Liver (tissue), 9 donors: Measurements from ENCODE around the gene LHPP. TPM values are rescaled to one million over a fixed set of nuclear protein-coding genes. Genes with fewer than 3 reads are reported as not detected.

ENCODE experiments used
- DNase-seq: peaks from one replicate; pipeline ENCODE4 v3.0.0-alpha.2; 2017; ENCODE audit warnings: low spot score
- H3K27ac ChIP-seq, 2 donors: one replicate each; pipeline ENCODE4 v1.7.0; 2013; ENCODE audit warnings: inconsistent platforms in 2 of 2, low read length in 2 of 2, control low read depth in 1 of 2, low read depth in 1 of 2, mild to moderate bottlenecking in 1 of 2
- H3K27me3 ChIP-seq, 4 donors: one replicate each; pipeline versions ENCODE4 v1.6.1 to v1.7.0; 2013; ENCODE audit warnings: low read length in 3 of 4, inconsistent platforms in 1 of 4, mild to moderate bottlenecking in 1 of 4, moderate library complexity in 1 of 4; ENCODE audit not compliant: control insufficient read depth in 4 of 4, insufficient read depth in 4 of 4
- H3K36me3 ChIP-seq, 4 donors: one replicate each; pipeline versions ENCODE4 v1.6.1 to v1.7.0; 2013; ENCODE audit warnings: low read length in 3 of 4, mild to moderate bottlenecking in 3 of 4, low read depth in 1 of 4, moderate library complexity in 1 of 4; ENCODE audit not compliant: control insufficient read depth in 4 of 4, insufficient read depth in 3 of 4
- H3K4me1 ChIP-seq, 4 donors: one replicate each; pipeline versions ENCODE4 v1.6.1 to v1.7.0; 2013; ENCODE audit warnings: low read length in 3 of 4, mild to moderate bottlenecking in 3 of 4, moderate library complexity in 1 of 4; ENCODE audit not compliant: control insufficient read depth in 4 of 4, insufficient read depth in 4 of 4
- H3K4me3 ChIP-seq, 3 donors: one replicate each; pipeline versions ENCODE4 v1.6.1 to v1.7.0; 2013; ENCODE audit warnings: low read length in 3 of 3, control low read depth in 1 of 3, low read depth in 1 of 3, mild to moderate bottlenecking in 1 of 3
- H3K9ac ChIP-seq, 2 donors: one replicate each; pipeline ENCODE4 v1.7.0; 2013; ENCODE audit warnings: low read length in 2 of 2, mild to moderate bottlenecking in 2 of 2, moderate library complexity in 2 of 2, control low read depth in 1 of 2, low read depth in 1 of 2
- H3K9me3 ChIP-seq, 4 donors: one replicate each; pipeline versions ENCODE4 v1.6.1 to v1.7.0; 2013; ENCODE audit warnings: low read length in 3 of 4; ENCODE audit not compliant: control insufficient read depth in 4 of 4
- EGR1 ChIP-seq, 2 donors: IDR thresholded peaks; 2 replicates each; pipeline ENCODE4 v1.6.1; 2016 to 2018; ENCODE audit warnings: antibody characterized with exemption in 2 of 2, low read depth in 2 of 2
- FOXA1 ChIP-seq: IDR thresholded peaks from 2 replicates; pipeline ENCODE4 v1.6.1; 2016; ENCODE audit warnings: antibody characterized with exemption
- FOXA2 ChIP-seq: IDR thresholded peaks from 2 replicates; pipeline ENCODE4 v1.6.1; 2016; ENCODE audit warnings: antibody characterized with exemption
- GABPA ChIP-seq, 2 donors: IDR thresholded peaks in 1 of 2; conservative IDR thresholded peaks in 1 of 2; 2 replicates each; pipeline ENCODE4 v1.6.1; 2016; ENCODE audit warnings: antibody characterized with exemption in 2 of 2, mild to moderate bottlenecking in 1 of 2, moderate library complexity in 1 of 2
- HNF4A ChIP-seq, 2 donors: conservative IDR thresholded peaks; 2 replicates each; pipeline ENCODE4 v1.6.1; 2016; ENCODE audit warnings: antibody characterized with exemption in 2 of 2, mild to moderate bottlenecking in 2 of 2
- HNF4G ChIP-seq: IDR thresholded peaks from 2 replicates; pipeline ENCODE4 v1.6.1; 2016; ENCODE audit warnings: antibody characterized with exemption
- JUND ChIP-seq, 2 donors: IDR thresholded peaks; 2 replicates each; pipeline ENCODE4 v1.6.1; 2016; ENCODE audit warnings: antibody characterized with exemption in 2 of 2
- NR2F2 ChIP-seq: IDR thresholded peaks from 2 replicates; pipeline ENCODE4 v1.6.1; 2016; ENCODE audit warnings: antibody characterized with exemption
- RAD21 ChIP-seq, 2 donors: IDR thresholded peaks; 2 replicates each; pipeline ENCODE4 v1.6.1; 2016; ENCODE audit warnings: antibody characterized with exemption in 2 of 2, mild to moderate bottlenecking in 2 of 2
- RXRA ChIP-seq, 2 donors: IDR thresholded peaks; 2 replicates each; pipeline ENCODE4 v1.6.1; 2017 to 2018; ENCODE audit warnings: antibody characterized with exemption in 2 of 2, mild to moderate bottlenecking in 1 of 2
- SP1 ChIP-seq: IDR thresholded peaks from 2 replicates; pipeline ENCODE4 v1.6.1; 2018; ENCODE audit warnings: antibody characterized with exemption, mild to moderate bottlenecking
- TAF1 ChIP-seq: conservative IDR thresholded peaks from 2 replicates; pipeline ENCODE4 v1.6.1; 2016; ENCODE audit warnings: antibody characterized with exemption, mild to moderate bottlenecking
- YY1 ChIP-seq: IDR thresholded peaks from 2 replicates; pipeline ENCODE4 v1.6.1; 2016; ENCODE audit warnings: antibody characterized with exemption, mild to moderate bottlenecking
- WGBS: extraction: QIAGEN DNeasy Blood & Tissue Kit; methylation state at CpG from one replicate; pipeline ENCODE4 v1.1.7; 2013; 5-methylcytosine and 5-hydroxymethylcytosine counted together
- polyA plus RNA-seq, 2 donors: library from polyadenylated mRNA; stranded (reverse) in 1 of 2; unstranded in 1 of 2; fragments of 200-250 nt in 1 of 2; fragments of >200 nt in 1 of 2; fragmentation: Nextera tagmentation in 1 of 2; extraction: Ambion mirVana in 1 of 2; gene quantifications; one replicate each; pipeline versions ENCODE4 v1.2.1 to v1.2.3, GENCODE V29; 2013 to 2015
- total RNA-seq, 2 donors: library from RNA; depleted of rRNA; stranded (reverse); fragments of >200 nt; gene quantifications; one replicate each; pipeline ENCODE4 v1.2.3, GENCODE V29; 2014
- TF ChIP-seq, protein P1 (sequence below): IDR thresholded peaks from 2 replicates; pipeline ENCODE4 v1.6.1; 2016; ENCODE audit warnings: antibody characterized with exemption
- TF ChIP-seq, protein P2 (sequence below): IDR thresholded peaks from 2 replicates; pipeline ENCODE4 v1.6.1; 2016; ENCODE audit warnings: antibody characterized with exemption
- TF ChIP-seq, protein P3 (sequence below): fragments of 150-350 bp; IDR thresholded peaks from 2 replicates; pipeline ENCODE4 v1.5.1; 2017; ENCODE audit warnings: improper control_type of control experiment, low read depth, low read length; ENCODE audit not compliant: missing input control
- TF ChIP-seq, protein P4 (sequence below): IDR thresholded peaks from 2 replicates; pipeline ENCODE4 v1.6.1; 2016; ENCODE audit warnings: antibody characterized with exemption
- donor health status: healthy.
- donor health status: healthy.
- donor health status: healthy.
- donor health status: healthy.
- donor health status: healthy.

Gene LHPP
- total and polyA plus RNA-seq, 4 donors: 15.9 to 39.9 (median 26.2) TPM

DNA sequence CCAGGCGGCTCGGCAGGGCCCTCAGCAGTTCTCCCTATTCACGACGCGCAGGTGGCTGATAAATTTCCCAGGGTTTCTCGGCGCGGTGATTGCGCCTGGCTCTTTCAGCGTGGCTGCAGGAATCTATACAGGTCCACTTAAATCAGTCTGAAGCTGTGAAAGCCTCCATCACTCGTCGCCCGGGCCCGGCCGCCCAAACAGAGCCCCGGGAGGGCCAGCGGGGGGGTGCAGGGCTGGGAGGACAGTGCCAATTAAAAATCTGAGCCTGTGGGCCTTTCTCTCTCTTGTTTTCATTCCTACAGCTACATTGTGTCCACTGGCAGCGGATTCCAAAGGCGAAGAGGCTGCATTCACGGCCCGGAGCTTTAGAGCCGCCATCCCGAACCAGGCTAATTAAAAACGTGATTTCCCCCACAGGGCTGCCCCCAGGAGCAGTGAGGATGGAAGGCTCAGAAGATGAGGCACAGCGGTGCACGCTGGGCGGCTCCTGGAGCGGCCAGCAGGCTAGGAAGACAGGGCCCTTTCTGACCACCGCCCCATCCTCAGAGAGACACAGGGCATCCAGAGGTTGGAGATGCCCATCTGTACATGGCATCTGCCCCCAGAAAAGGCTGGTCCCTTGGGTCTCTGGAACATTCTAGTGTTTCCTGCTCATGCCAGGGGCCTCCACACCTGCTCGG lies 181.8 kb downstream of the LHPP start:
- H3K36me3 ChIP-seq: no peaks in the 10 kb centered on the region
- no peaks in the 10 kb centered on the region for H3K9me3 ChIP-seq
- DNase-seq: no peak
- no peak overlapping the region for H3K9ac ChIP-seq
- 97% methylated on average over 30 of the region's 30 CpGs for WGBS
- H3K4me1 ChIP-seq: peaks cover 4 to 23% (median 16%) of the 10 kb centered on the region in 4 donors
- H3K27ac ChIP-seq: no peak overlapping the region
- TF ChIP-seq JUND (IDR thresholded peaks at IDR 0.05) (no peak), NR2F2 (no peak), YY1 (no peak), HNF4A (conservative IDR thresholded peaks at IDR 0.05) (no peak)
- TF ChIP-seq, protein P1, sequence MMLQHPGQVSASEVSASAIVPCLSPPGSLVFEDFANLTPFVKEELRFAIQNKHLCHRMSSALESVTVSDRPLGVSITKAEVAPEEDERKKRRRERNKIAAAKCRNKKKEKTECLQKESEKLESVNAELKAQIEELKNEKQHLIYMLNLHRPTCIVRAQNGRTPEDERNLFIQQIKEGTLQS: no peak
- TF ChIP-seq, protein P2, sequence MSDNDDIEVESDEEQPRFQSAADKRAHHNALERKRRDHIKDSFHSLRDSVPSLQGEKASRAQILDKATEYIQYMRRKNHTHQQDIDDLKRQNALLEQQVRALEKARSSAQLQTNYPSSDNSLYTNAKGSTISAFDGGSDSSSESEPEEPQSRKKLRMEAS: no peak
- TF ChIP-seq, protein P3, sequence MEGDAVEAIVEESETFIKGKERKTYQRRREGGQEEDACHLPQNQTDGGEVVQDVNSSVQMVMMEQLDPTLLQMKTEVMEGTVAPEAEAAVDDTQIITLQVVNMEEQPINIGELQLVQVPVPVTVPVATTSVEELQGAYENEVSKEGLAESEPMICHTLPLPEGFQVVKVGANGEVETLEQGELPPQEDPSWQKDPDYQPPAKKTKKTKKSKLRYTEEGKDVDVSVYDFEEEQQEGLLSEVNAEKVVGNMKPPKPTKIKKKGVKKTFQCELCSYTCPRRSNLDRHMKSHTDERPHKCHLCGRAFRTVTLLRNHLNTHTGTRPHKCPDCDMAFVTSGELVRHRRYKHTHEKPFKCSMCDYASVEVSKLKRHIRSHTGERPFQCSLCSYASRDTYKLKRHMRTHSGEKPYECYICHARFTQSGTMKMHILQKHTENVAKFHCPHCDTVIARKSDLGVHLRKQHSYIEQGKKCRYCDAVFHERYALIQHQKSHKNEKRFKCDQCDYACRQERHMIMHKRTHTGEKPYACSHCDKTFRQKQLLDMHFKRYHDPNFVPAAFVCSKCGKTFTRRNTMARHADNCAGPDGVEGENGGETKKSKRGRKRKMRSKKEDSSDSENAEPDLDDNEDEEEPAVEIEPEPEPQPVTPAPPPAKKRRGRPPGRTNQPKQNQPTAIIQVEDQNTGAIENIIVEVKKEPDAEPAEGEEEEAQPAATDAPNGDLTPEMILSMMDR: no peak
- no peak overlapping the region for H3K4me3 ChIP-seq
- no peaks in the 10 kb centered on the region for H3K27me3 ChIP-seq

DNA sequence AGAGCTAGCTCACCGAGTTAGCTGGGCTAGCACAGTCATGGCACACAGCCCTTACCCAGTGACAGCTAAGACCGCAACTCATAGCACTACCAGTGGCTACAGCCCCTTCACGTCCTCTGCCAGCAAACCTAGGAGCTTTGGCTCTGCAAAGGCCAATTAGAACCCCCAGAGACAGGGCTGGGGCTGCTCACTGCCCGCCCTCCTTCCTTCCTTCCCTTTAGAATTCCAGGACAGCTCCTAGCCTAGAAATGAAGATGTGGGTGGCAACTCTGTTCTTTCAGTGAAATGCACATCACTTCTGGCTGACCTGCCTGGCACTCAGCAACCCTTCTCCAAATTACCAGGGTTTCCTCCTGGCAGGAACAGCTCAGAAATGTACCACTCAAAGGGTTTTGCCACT lies 182.6 kb downstream of the LHPP start:
- Histone ChIP-seq H3K4me3 (no peak overlapping the region), H3K36me3 (no peaks in the 10 kb centered on the region), H3K27me3 (no peaks in the 10 kb centered on the region), H3K9me3 (no peaks in the 10 kb centered on the region), H3K4me1 (peaks cover 5 to 31% (median 20%) of the 10 kb centered on the region in 4 donors), H3K27ac (no peak overlapping the region), H3K9ac (no peak overlapping the region)
- WGBS: 95% methylated on average over 4 of the region's 4 CpGs
- no peak for DNase-seq
- TF ChIP-seq HNF4A (conservative IDR thresholded peaks at IDR 0.05): no peak
- no peak for TF ChIP-seq RAD21 (IDR thresholded peaks at IDR 0.05)
- no peak for TF ChIP-seq FOXA2
- TF ChIP-seq YY1: no peak

DNA sequence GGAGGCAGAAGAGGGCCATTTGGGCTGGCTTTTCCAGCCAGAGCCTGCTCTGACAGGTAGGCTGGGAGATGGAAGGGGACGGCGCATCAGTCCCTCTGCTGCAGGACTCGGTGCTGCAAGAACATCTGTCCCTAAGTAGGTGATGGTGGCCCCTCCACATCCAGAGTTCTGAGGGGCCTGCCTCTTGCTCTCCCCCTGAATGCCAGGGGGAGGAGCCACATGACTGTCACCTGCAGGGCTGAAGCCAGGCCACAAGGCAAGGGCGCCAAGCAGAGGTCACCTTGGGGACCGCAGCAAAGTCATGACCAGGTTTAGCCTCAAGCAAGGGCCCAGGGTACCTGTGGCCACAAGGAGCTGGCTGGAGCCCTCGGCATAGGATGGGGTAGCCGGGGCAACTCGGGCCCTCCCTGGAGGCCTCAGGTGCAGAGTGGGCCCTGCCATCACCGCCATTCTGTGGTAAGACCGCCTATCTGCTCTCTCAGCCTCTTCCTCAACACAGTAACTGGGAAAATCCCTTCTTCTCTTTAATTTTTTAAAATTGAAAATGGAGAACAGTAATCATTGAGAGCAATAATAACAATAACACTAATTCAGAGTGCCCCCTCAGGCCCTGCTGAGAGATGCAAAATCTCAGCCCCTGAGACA lies 183.3 kb downstream of the LHPP start:
- Histone ChIP-seq H3K27me3 (no peaks in the 10 kb centered on the region), H3K9ac (no peak overlapping the region), H3K36me3 (no peaks in the 10 kb centered on the region), H3K27ac (no peak overlapping the region), H3K9me3 (no peaks in the 10 kb centered on the region), H3K4me3 (no peak overlapping the region), H3K4me1 (peaks cover 7 to 36% (median 23%) of the 10 kb centered on the region in 4 donors)
- DNase-seq: no peak
- WGBS: 97% methylated on average over 10 of the region's 10 CpGs
- TF ChIP-seq FOXA1 (no peak), HNF4A (conservative IDR thresholded peaks at IDR 0.05) (no peak), TAF1 (no peak), EGR1 (IDR thresholded peaks at IDR 0.05; ENCODE audit: low read depth in 2 of 2) (no peak), SP1 (no peak), GABPA (IDR thresholded peaks at IDR 0.05 in 1 of 2, conservative IDR thresholded peaks at IDR 0.05 in 1 of 2) (no peak), HNF4G (no peak), NR2F2 (no peak), RXRA (IDR thresholded peaks at IDR 0.05) (no peak), JUND (IDR thresholded peaks at IDR 0.05) (no peak), YY1 (no peak)
- TF ChIP-seq, protein P1: no peak
- TF ChIP-seq, protein P2: no peak
- TF ChIP-seq, protein P3: no peak
- TF ChIP-seq, protein P4, sequence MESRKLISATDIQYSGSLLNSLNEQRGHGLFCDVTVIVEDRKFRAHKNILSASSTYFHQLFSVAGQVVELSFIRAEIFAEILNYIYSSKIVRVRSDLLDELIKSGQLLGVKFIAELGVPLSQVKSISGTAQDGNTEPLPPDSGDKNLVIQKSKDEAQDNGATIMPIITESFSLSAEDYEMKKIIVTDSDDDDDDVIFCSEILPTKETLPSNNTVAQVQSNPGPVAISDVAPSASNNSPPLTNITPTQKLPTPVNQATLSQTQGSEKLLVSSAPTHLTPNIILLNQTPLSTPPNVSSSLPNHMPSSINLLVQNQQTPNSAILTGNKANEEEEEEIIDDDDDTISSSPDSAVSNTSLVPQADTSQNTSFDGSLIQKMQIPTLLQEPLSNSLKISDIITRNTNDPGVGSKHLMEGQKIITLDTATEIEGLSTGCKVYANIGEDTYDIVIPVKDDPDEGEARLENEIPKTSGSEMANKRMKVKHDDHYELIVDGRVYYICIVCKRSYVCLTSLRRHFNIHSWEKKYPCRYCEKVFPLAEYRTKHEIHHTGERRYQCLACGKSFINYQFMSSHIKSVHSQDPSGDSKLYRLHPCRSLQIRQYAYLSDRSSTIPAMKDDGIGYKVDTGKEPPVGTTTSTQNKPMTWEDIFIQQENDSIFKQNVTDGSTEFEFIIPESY: no peak
